Adrenal gland (tissue), 12 donors: ENCODE results near the gene LHFPL5. TPM values are rescaled to one million over a fixed set of nuclear protein-coding genes. Genes with fewer than 3 reads are reported as not detected.

Experiments
- DNase-seq, 7 donors: peaks; one replicate each; pipeline ENCODE4 v3.0.0-alpha.2; 2019 to 2020
- H3K27ac ChIP-seq, 5 donors: fragments of 200-600 bp; sonication (generic) in 4 of 5; 1 replicate in 3 of 5; 2 replicates in 2 of 5; pipeline versions ENCODE4 v1.5.1 to v1.8.0; 2016 to 2020; ENCODE audit warnings: mild to moderate bottlenecking in 1 of 5
- H3K27me3 ChIP-seq: fragments of 200-600 bp; 2 replicates; pipeline ENCODE4 v1.8.0; 2021
- H3K36me3 ChIP-seq, 2 donors: fragments of 200-600 bp; replicated peaks in 1 of 2; 1 replicate in 1 of 2; 2 replicates in 1 of 2; pipeline versions ENCODE4 v1.5.1 to v1.8.0; 2018 to 2022
- H3K4me1 ChIP-seq, 2 donors: fragments of 200-600 bp; replicated peaks in 1 of 2; 1 replicate in 1 of 2; 2 replicates in 1 of 2; pipeline versions ENCODE4 v1.5.1 to v1.8.0; 2018 to 2021
- H3K4me3 ChIP-seq, 4 donors: fragments of 200-600 bp; sonication (generic) in 3 of 4; one replicate each; pipeline ENCODE4 v1.5.1; 2016 to 2018
- H3K9me3 ChIP-seq, 3 donors: fragments of 200-600 bp; sonication (generic) in 1 of 3; replicated peaks in 1 of 3; 1 replicate in 2 of 3; 2 replicates in 1 of 3; pipeline versions ENCODE4 v1.5.1 to v1.8.0; 2016 to 2021
- CTCF ChIP-seq, 6 experiments: fragments of 450-650 bp in 4 of 6; fragments of 200-600 bp in 2 of 6; sonication (generic) in 1 of 6; IDR thresholded peaks; 1 replicate in 5 of 6; 2 replicates in 1 of 6; pipeline versions ENCODE4 v1.5.1 to v1.8.0; 2016 to 2021; ENCODE audit warnings: antibody characterized with exemption in 6 of 6, mild to moderate bottlenecking in 2 of 6, moderate library complexity in 1 of 6
- POLR2A ChIP-seq, 2 donors: fragments of 450-650 bp; IDR thresholded peaks; one replicate each; pipeline ENCODE4 v1.6.1; 2017; ENCODE audit warnings: antibody characterized with exemption in 2 of 2, mild to moderate bottlenecking in 2 of 2, moderate library complexity in 1 of 2
- WGBS, 4 donors: extraction: QIAGEN DNeasy Blood & Tissue Kit in 2 of 4; methylation state at CpG; one replicate each; pipeline versions ENCODE4 v1.1.5 to v1.1.7; 2013 to 2017; 5-methylcytosine and 5-hydroxymethylcytosine counted together
- intact Hi-C, 2 donors: fragments of 100-400 bp; cut with DNase I; formaldehyde crosslinking; loops; one replicate each; pipeline versions ENCODE4 v1.14.1 to v1.15.0; 2022 to 2023
- polyA plus RNA-seq, 3 donors: library from polyadenylated mRNA; stranded (reverse); fragments of 200-250 nt in 2 of 3; fragments of 350-450 nt in 1 of 3; fragmentation: Illumina TruSeq in 1 of 3; extraction: RNeasy Lipid Tissue Mini Kit (QIAGEN cat#74804) in 1 of 3; gene quantifications; one replicate each; pipeline ENCODE4 v1.2.3, GENCODE V29; 2013 to 2014
- total RNA-seq, 9 donors: library from RNA; depleted of rRNA in 4 of 9; stranded (reverse); fragments of >200 nt in 4 of 9; fragments of 120-200 nt in 1 of 9; fragmentation: NEBNext Ultra II Directional in 1 of 9; extraction: Animal tissue kit (Norgen Biotek cat#: 25700) in 1 of 9; gene quantifications; one replicate each; pipeline versions ENCODE4 v1.1.0 to v1.2.4, GENCODE V29; 2013 to 2023
- donor health status: healthy with polysubstance abuse.
- donor health status: Bipolar disorder and iron deficiency.
- donor health status: DM: yes; HTN: yes; CAD: no.
- donor health status: DM: no; HTN: no; CAD: no.
- donor health status: DM: no; HTN: no; CAD: no.
- donor health status: DM: yes; HTN: yes; CAD: no.

The LHFPL5 gene
- total and polyA plus RNA-seq, 12 donors = 0.06 to 0.14 (median 0.13) TPM; not detected in 9

- Histone ChIP-seq H3K9me3 (no peaks in the 10 kb centered on the region), H3K4me1 (no peaks in the 10 kb centered on the region), H3K27ac (no peak overlapping the region), H3K4me3 (no peak overlapping the region), H3K27me3 (no peaks in the 10 kb centered on the region), H3K36me3 (no peaks in the 10 kb centered on the region)
- TF ChIP-seq POLR2A (IDR thresholded peaks at IDR 0.05) = no peak
- no peak for TF ChIP-seq CTCF (IDR thresholded peaks at IDR 0.05)
- intact Hi-C loops = no loop called here
- WGBS, 4 donors = 78 to 84% (median 80%) methylated on average over 5 of the region's 5 CpGs
- no peak for DNase-seq
These were observed 6.4 kb upstream of the LHFPL5 start for GRCh38 chr6:35798706-35799105.

DNA sequence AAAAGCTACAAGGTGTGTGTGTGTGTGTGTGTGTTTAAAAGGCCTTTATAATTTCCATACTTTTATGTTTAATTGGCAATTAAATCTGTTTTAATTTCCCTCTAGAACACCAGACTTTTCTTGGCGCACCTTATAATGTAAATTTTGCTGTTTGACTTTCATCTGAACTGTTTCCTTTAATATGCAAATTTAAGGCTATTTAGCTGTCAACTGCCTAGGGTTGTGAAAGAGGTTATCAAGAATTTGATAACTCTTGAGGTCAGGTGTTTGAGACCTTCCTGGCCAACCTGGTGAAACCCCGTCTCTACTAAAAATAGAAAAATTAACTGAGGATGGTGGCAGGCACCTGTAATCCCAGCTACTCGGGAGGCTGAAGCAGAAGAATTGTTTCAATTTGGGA lies 4.0 kb upstream of the LHFPL5 start:
- Histone ChIP-seq H3K9me3 (no peaks in the 10 kb centered on the region), H3K36me3 (no peaks in the 10 kb centered on the region), H3K4me3 (no peak overlapping the region), H3K4me1 (no peaks in the 10 kb centered on the region), H3K27me3 (no peaks in the 10 kb centered on the region), H3K27ac (no peak overlapping the region)
- intact Hi-C loops = no loop called here
- TF ChIP-seq POLR2A (IDR thresholded peaks at IDR 0.05) (no peak), CTCF (IDR thresholded peaks at IDR 0.05) (no peak)
- 74 to 79% (median 77%) methylated on average over 3 of the region's 3 CpGs for WGBS, 4 donors
- DNase-seq = no peak

DNA sequence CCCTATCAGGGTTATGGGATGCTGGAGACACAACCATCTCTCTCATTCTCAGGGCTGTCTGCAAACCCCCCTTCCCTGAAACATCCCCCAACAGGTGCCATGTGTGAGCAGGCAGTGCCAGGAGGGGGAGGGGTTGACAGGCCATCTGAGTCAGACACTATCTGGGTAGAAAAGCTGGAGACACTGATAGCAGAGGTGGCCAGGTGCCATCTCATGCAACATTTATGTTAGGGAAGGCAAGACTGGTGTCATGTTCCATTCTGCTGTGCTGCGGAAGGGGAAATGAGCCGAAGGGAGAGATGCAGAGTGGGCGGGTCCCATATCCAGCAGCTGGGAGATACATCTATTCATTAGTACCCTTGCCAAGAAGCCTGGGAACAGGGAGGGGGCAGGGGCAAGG lies 3.5 kb downstream of the LHFPL5 start:
- intact Hi-C loops = no loop called here
- H3K27ac ChIP-seq = no peak overlapping the region
- WGBS, 4 donors = 40 to 62% (median 52%) methylated on average over 3 of the region's 3 CpGs; no CpG with 5 or more reads in 1 of the 4 donors

DNA sequence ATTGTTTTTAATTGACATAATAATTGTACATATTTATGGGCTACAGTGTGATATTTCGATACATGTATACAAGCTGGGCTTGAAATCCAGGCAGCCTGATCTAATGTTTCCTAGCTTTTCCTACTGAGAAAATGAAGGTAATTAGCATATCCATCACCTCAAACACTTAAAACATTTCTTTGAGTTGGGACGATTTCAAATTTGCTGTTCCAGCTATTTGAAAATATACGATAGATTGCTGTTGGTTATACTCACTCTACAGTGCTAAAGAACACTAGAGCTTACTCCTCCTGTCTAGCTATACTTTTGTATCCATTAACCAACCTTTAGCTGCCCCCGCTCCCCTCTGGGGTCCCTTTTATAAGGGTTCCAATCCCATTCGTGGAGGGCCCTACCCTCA lies 4.7 kb downstream of the LHFPL5 start:
- DNase-seq = no peak
- intact Hi-C loops = no loop called here
- H3K9me3 ChIP-seq = no peaks in the 10 kb centered on the region
- H3K27ac ChIP-seq = no peak overlapping the region
- no peaks in the 10 kb centered on the region for H3K36me3 ChIP-seq
- H3K4me3 ChIP-seq = no peak overlapping the region
- TF ChIP-seq CTCF (IDR thresholded peaks at IDR 0.05) = no peak
- no peaks in the 10 kb centered on the region for H3K4me1 ChIP-seq
- H3K27me3 ChIP-seq = no peaks in the 10 kb centered on the region
- WGBS, 4 donors = 74 to 80% (median 79%) methylated on average over 5 of the region's 5 CpGs

More for the DNA sequence above, 3.5 kb downstream of the LHFPL5 start:
- no peaks in the 10 kb centered on the region for H3K27me3 ChIP-seq
- H3K4me1 ChIP-seq = no peaks in the 10 kb centered on the region
- no peak for TF ChIP-seq CTCF (IDR thresholded peaks at IDR 0.05)
- no peak for TF ChIP-seq POLR2A (IDR thresholded peaks at IDR 0.05)
- H3K9me3 ChIP-seq = no peaks in the 10 kb centered on the region
- H3K4me3 ChIP-seq = no peak overlapping the region
- no peaks in the 10 kb centered on the region for H3K36me3 ChIP-seq
- no peak for DNase-seq
